H1 (cell line): Measurements from ENCODE around the gene ADO. TPM values are rescaled to one million over a fixed set of nuclear protein-coding genes. Genes with fewer than 3 reads are reported as not detected.

Experiments
- CTCF ChIA-PET: fragments of 300-600 bp; sonication (Branson Sonifier 250); formaldehyde crosslinking; loops from one replicate; lab custom pipeline; 2021; ENCODE audit not compliant: partially characterized antibody; lab: Charles Lee
- POLR2A ChIA-PET: fragments of 300-600 bp; sonication (Branson Sonifier 250); formaldehyde crosslinking; loops from one replicate; lab custom pipeline; 2021; ENCODE audit warnings: inconsistent platforms; ENCODE audit not compliant: partially characterized antibody; lab: Charles Lee
- DNase-seq, 2 experiments: peaks; one replicate each; pipeline versions ENCODE4 v3.0.0 to v3.0.0-alpha.2; 2010 to 2022; ENCODE audit warnings: low spot score in 2 of 2, low read depth in 1 of 2, mixed read lengths in 1 of 2
- FAIRE-seq: peaks from 2 replicates; lab custom pipeline; 2011; peaks lifted over from hg19 to GRCh38; lab: Jason Lieb, UNC
- H2AFZ ChIP-seq: 2 replicates; pipeline ENCODE4 v1.8.1; 2012; ENCODE audit warnings: low read length, inconsistent platforms
- H2AK5ac ChIP-seq: 2 replicates; pipeline ENCODE4 v1.6.1; 2013; ENCODE audit warnings: low read depth, low read length
- H2BK120ac ChIP-seq: replicated peaks from 2 replicates; pipeline ENCODE3; 2013; ENCODE audit warnings: low read depth, low read length, inconsistent platforms
- H2BK12ac ChIP-seq: 2 replicates; pipeline ENCODE4 v1.6.1; 2013; ENCODE audit warnings: low read depth, low read length
- H2BK15ac ChIP-seq: 2 replicates; pipeline ENCODE4 v1.6.1; 2013; ENCODE audit warnings: low read length
- H2BK20ac ChIP-seq: 2 replicates; pipeline ENCODE4 v1.6.1; 2013; ENCODE audit warnings: low read length
- H2BK5ac ChIP-seq: 2 replicates; pipeline ENCODE4 v1.6.1; 2013; ENCODE audit warnings: low read depth, low read length
- H3K14ac ChIP-seq: 2 replicates; pipeline ENCODE4 v1.6.1; 2013; ENCODE audit warnings: inconsistent platforms; ENCODE audit not compliant: insufficient read length
- H3K18ac ChIP-seq: 2 replicates; pipeline ENCODE4 v1.6.1; 2013; ENCODE audit warnings: low read length; ENCODE audit errors: extremely low read depth
- H3K23ac ChIP-seq: 2 replicates; pipeline ENCODE4 v1.6.1; 2013; ENCODE audit warnings: inconsistent platforms; ENCODE audit not compliant: insufficient read length
- H3K23me2 ChIP-seq: 2 replicates; pipeline ENCODE4 v1.6.1; 2013; ENCODE audit warnings: low read depth, low read length
- H3K27ac ChIP-seq: 2 replicates; pipeline ENCODE4 v1.6.1; 2011; ENCODE audit warnings: low read depth, low read length, inconsistent platforms
- H3K27me3 ChIP-seq, 4 experiments: replicated peaks in 1 of 4; 1 replicate in 1 of 4; 2 replicates in 3 of 4; pipeline versions ENCODE4 v1.6.1 to v1.8.1; 2011 to 2013; ENCODE audit warnings: low read length in 3 of 4, mild to moderate bottlenecking in 3 of 4, inconsistent platforms in 2 of 4, mixed read lengths in 2 of 4, moderate library complexity in 1 of 4; ENCODE audit not compliant: control insufficient read depth in 3 of 4, insufficient read depth in 3 of 4; ENCODE audit errors: extremely low read depth in 1 of 4
- H3K36me3 ChIP-seq, 4 experiments: 2 replicates each; pipeline versions ENCODE4 v1.6.1 to v1.8.1; 2011 to 2013; ENCODE audit warnings: mild to moderate bottlenecking in 4 of 4, low read length in 3 of 4, moderate library complexity in 2 of 4, control low read depth in 1 of 4, inconsistent platforms in 1 of 4; ENCODE audit not compliant: insufficient read depth in 4 of 4, control insufficient read depth in 2 of 4
- H3K4ac ChIP-seq: replicated peaks from 2 replicates; pipeline ENCODE3; 2013; ENCODE audit warnings: low read length, low read depth, mixed read lengths, inconsistent platforms; ENCODE audit not compliant: insufficient read length
- H3K4me1 ChIP-seq, 4 experiments: replicated peaks in 1 of 4; 1 replicate in 1 of 4; 2 replicates in 3 of 4; pipeline versions ENCODE4 v1.6.1 to v1.8.1; 2011 to 2013; ENCODE audit warnings: low read length in 3 of 4, inconsistent platforms in 2 of 4, mixed read lengths in 1 of 4; ENCODE audit not compliant: insufficient read depth in 4 of 4, control insufficient read depth in 3 of 4
- H3K4me2 ChIP-seq, 2 experiments: 2 replicates each; pipeline versions ENCODE4 v1.6.1 to v1.8.1; 2011 to 2013; ENCODE audit warnings: low read depth in 2 of 2, low read length in 2 of 2, control low read depth in 1 of 2, inconsistent platforms in 1 of 2, mild to moderate bottlenecking in 1 of 2; ENCODE audit not compliant: insufficient read depth in 1 of 2
- H3K4me3 ChIP-seq, 4 experiments: fragments of 200-600, 300-600 bp in 1 of 4; sonication (generic), shearing (Covaris generic), sonication (Bioruptor Twin) in 1 of 4; 2 replicates each; pipeline versions ENCODE4 v1.5.1 to v1.8.1; 2011 to 2016; ENCODE audit warnings: low read length in 4 of 4, low read depth in 3 of 4, control low read depth in 2 of 4, inconsistent platforms in 2 of 4, mild to moderate bottlenecking in 2 of 4, mixed read lengths in 1 of 4, moderate library complexity in 1 of 4; ENCODE audit not compliant: insufficient read depth in 2 of 4; ENCODE audit errors: extremely low read depth in 1 of 4
- H3K56ac ChIP-seq: replicated peaks from 2 replicates; pipeline ENCODE3; 2013; ENCODE audit warnings: low read depth, mild to moderate bottlenecking, mixed read lengths, low read length, inconsistent platforms; ENCODE audit not compliant: insufficient read length
- H3K79me1 ChIP-seq: 2 replicates; pipeline ENCODE4 v1.6.1; 2013; ENCODE audit warnings: low read depth, low read length, control low read depth
- H3K79me2 ChIP-seq, 2 experiments: 2 replicates each; pipeline versions ENCODE4 v1.6.1 to v1.8.1; 2012 to 2013; ENCODE audit warnings: low read length in 2 of 2, mild to moderate bottlenecking in 2 of 2, inconsistent platforms in 1 of 2; ENCODE audit not compliant: insufficient read depth in 2 of 2, control insufficient read depth in 1 of 2
- H3K9ac ChIP-seq, 4 experiments: replicated peaks in 1 of 4; 1 replicate in 1 of 4; 2 replicates in 3 of 4; pipeline versions ENCODE4 v1.6.1 to v1.8.1; 2011 to 2013; ENCODE audit warnings: low read depth in 3 of 4, low read length in 3 of 4, control low read depth in 2 of 4, mild to moderate bottlenecking in 2 of 4, moderate library complexity in 2 of 4, inconsistent platforms in 1 of 4; ENCODE audit errors: extremely low read depth in 1 of 4
- H3K9me3 ChIP-seq, 2 experiments: 2 replicates each; pipeline versions ENCODE4 v1.6.1 to v1.8.1; 2012 to 2013; ENCODE audit warnings: mild to moderate bottlenecking in 2 of 2, moderate library complexity in 2 of 2, control low read depth in 1 of 2, inconsistent platforms in 1 of 2, low read depth in 1 of 2, low read length in 1 of 2, mixed read lengths in 1 of 2; ENCODE audit not compliant: insufficient read depth in 2 of 2
- H4K20me1 ChIP-seq, 2 experiments: replicated peaks in 1 of 2; 2 replicates each; pipeline versions ENCODE3 to v1.8.1; 2011 to 2013; ENCODE audit warnings: inconsistent platforms in 2 of 2, low read length in 2 of 2, mild to moderate bottlenecking in 1 of 2; ENCODE audit not compliant: insufficient read depth in 2 of 2, control insufficient read depth in 1 of 2
- H4K5ac ChIP-seq: 2 replicates; pipeline ENCODE4 v1.6.1; 2013; ENCODE audit warnings: low read length, low read depth, mixed read lengths, inconsistent platforms; ENCODE audit not compliant: insufficient read length
- H4K8ac ChIP-seq: 2 replicates; pipeline ENCODE4 v1.8.0; 2013; ENCODE audit warnings: mild to moderate bottlenecking, moderate library complexity, low read length, inconsistent platforms; ENCODE audit not compliant: insufficient read depth; ENCODE audit errors: extremely low read depth
- H4K91ac ChIP-seq: replicated peaks from 2 replicates; pipeline ENCODE3; 2013; ENCODE audit warnings: low read length, mixed read lengths, inconsistent platforms; ENCODE audit not compliant: insufficient read length
- BRCA1 ChIP-seq: IDR thresholded peaks from 2 replicates; pipeline ENCODE4 v1.6.1; 2012; ENCODE audit warnings: low read depth, low read length, improper control_type of control experiment
- CBX5 ChIP-seq: fragments of 300-800, 300-1000 bp; sonication (generic); IDR thresholded peaks from 2 replicates; pipeline ENCODE4 v1.7.1; 2016; ENCODE audit warnings: antibody characterized with exemption, low read length, low read depth
- CEBPB ChIP-seq: IDR thresholded peaks from 2 replicates; pipeline ENCODE4 v1.6.1; 2012; ENCODE audit warnings: low read depth, low read length
- EP300 ChIP-seq, 2 experiments: IDR thresholded peaks; 1 replicate in 1 of 2; 2 replicates in 1 of 2; pipeline ENCODE4 v1.6.1; 2011 to 2012; ENCODE audit warnings: low read depth in 2 of 2, low read length in 2 of 2, mild to moderate bottlenecking in 2 of 2, borderline replicate concordance in 1 of 2, inconsistent platforms in 1 of 2, moderate library complexity in 1 of 2
- NRF1 ChIP-seq: IDR thresholded peaks from 2 replicates; pipeline ENCODE4 v1.6.1; 2011; ENCODE audit warnings: mild to moderate bottlenecking, low read depth, low read length, improper control_type of control experiment
- PHF8 ChIP-seq: fragments of 200-600 bp; sonication (generic); conservative IDR thresholded peaks from 2 replicates; pipeline ENCODE4 v1.7.1; 2012; ENCODE audit warnings: low read depth, mild to moderate bottlenecking, inconsistent platforms, low read length, moderate library complexity
- RAD21 ChIP-seq, 2 experiments: IDR thresholded peaks in 1 of 2; conservative IDR thresholded peaks in 1 of 2; 2 replicates each; pipeline ENCODE4 v1.6.1; 2011; ENCODE audit warnings: low read depth in 2 of 2, low read length in 2 of 2, improper control_type of control experiment in 1 of 2, inconsistent platforms in 1 of 2, mild to moderate bottlenecking in 1 of 2, moderate library complexity in 1 of 2
- RBBP5 ChIP-seq: IDR thresholded peaks from 2 replicates; pipeline ENCODE4 v1.7.1; 2012; ENCODE audit warnings: low read depth, mild to moderate bottlenecking, inconsistent platforms, low read length, moderate library complexity, borderline replicate concordance
- RFX5 ChIP-seq: IDR thresholded peaks from 2 replicates; pipeline ENCODE4 v1.6.1; 2011; ENCODE audit warnings: low read depth, low read length, improper control_type of control experiment, borderline replicate concordance
- SAP30 ChIP-seq: fragments of 300-600 bp; sonication (generic); IDR thresholded peaks from 2 replicates; pipeline ENCODE4 v1.7.1; 2012; ENCODE audit warnings: low read length, moderate library complexity, mild to moderate bottlenecking, inconsistent platforms; ENCODE audit not compliant: insufficient read depth, insufficient replicate concordance
- SRF ChIP-seq: IDR thresholded peaks from 2 replicates; pipeline ENCODE4 v1.6.1; 2011; ENCODE audit warnings: mild to moderate bottlenecking, low read depth, low read length, moderate library complexity
- YY1 ChIP-seq: IDR thresholded peaks from 2 replicates; pipeline ENCODE4 v1.6.1; 2011; ENCODE audit warnings: low read depth, mild to moderate bottlenecking, low read length
- WGBS, 2 experiments: shearing (Covaris generic) in 1 of 2; methylation state at CpG; one replicate each; pipeline versions ENCODE4 v1.1.6 to v1.1.7; 2013 to 2015; ENCODE audit warnings: low lambda C conversion rate in 2 of 2, mixed read lengths in 2 of 2, inconsistent platforms in 1 of 2, low coverage in 1 of 2, missing lambda C conversion rate in 1 of 2; ENCODE audit not compliant: insufficient replicate concordance in 2 of 2, insufficient coverage in 1 of 2, insufficient read length in 1 of 2; ENCODE audit errors: extremely low coverage in 1 of 2, missing lambda C conversion rate in 1 of 2; 5-methylcytosine and 5-hydroxymethylcytosine counted together
- polyA plus RNA-seq, 7 experiments: library from polyadenylated mRNA; depleted of rRNA in 3 of 7; stranded (reverse) in 5 of 7; unstranded in 2 of 7; fragments of >200 nt in 5 of 7; fragments of 200-250 nt in 2 of 7; gene quantifications; 1 replicate in 5 of 7; 2 replicates in 1 of 7; 4 replicates in 1 of 7; pipeline versions ENCODE4 v1.2.1 to v1.2.3, GENCODE V29; 2011 to 2013; ENCODE audit warnings: missing spikeins in 2 of 7, mixed read lengths in 2 of 7
- total RNA-seq: library from RNA; stranded (reverse); fragmentation: NEBNext Ultra II Directional; extraction: Animal tissue kit (Norgen Biotek cat#: 25700); gene quantifications from 2 replicates; pipeline ENCODE4 v1.2.1, GENCODE V29; 2021
- TF ChIP-seq, protein P1 (sequence below): IDR thresholded peaks from 2 replicates; pipeline ENCODE4 v1.6.1; 2011; ENCODE audit warnings: low read length, improper control_type of control experiment

Gene ADO
- total and polyA plus RNA-seq, 2 of the 8 experiments (the other 6 are each of a cell fraction or from before 2014, with no cell fraction given), result 18.7 to 27.9 TPM

DNA sequence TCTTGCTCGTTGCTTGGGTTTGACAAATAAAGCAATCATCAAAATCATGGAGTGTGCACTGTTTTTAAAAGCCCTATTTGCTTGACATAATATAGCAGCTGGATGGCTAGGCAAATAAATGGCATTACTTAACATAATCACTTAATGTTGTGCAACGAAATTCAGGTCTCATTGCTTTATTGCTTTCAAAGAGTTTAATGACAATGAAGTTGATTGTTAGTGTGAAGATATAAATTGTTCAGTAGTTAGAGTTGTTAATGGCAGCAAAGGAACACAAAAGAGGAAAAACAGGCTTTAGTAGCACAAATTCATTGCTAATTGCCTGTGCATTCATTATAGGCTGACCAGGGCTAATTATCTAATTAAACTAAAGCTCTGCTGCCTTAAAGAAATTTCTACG lies 7.6 kb upstream of the ADO start:
- H2BK15ac ChIP-seq, result no peak overlapping the region
- no peak overlapping the region for H3K4me2 ChIP-seq
- H2BK12ac ChIP-seq, result no peak overlapping the region
- H3K4ac ChIP-seq, result no peak overlapping the region
- no peak overlapping the region for H3K23ac ChIP-seq
- H2AFZ ChIP-seq, result no peak overlapping the region
- CTCF ChIA-PET, result interaction anchor here (1.1 kb wide), 1 partner anchor 27 kb away, joined by 3 read pairs; no protein-coding TSS in a partner anchor
- POLR2A ChIA-PET, result interaction anchor here (0.8 kb wide), 1 partner anchor 21 kb away, joined by 3 read pairs; no protein-coding TSS in a partner anchor
- H2BK20ac ChIP-seq, result no peak overlapping the region
- WGBS, 2 experiments, result 87% methylated on average over 3 of the region's 3 CpGs; no CpG with 5 or more reads in 1 of the 2 experiments
- H4K5ac ChIP-seq, result no peak overlapping the region
- no peaks in the 10 kb centered on the region for H3K79me2 ChIP-seq
- no peak overlapping the region for H3K18ac ChIP-seq
- no peak overlapping the region for H4K8ac ChIP-seq
- no peak overlapping the region for H3K14ac ChIP-seq
- FAIRE-seq (no peak), DNase-seq (no peak)
- no peak overlapping the region for H2AK5ac ChIP-seq
- H3K9me3 ChIP-seq, result no peaks in the 10 kb centered on the region
- H2BK120ac ChIP-seq, result no peak overlapping the region
- H3K56ac ChIP-seq, result no peak overlapping the region
- H3K27ac ChIP-seq, result no peak overlapping the region
- H3K23me2 ChIP-seq, result no peaks in the 10 kb centered on the region; the same call in 1 of the 2 replicates
- no peaks in the 10 kb centered on the region for H4K20me1 ChIP-seq
- no peak overlapping the region for H2BK5ac ChIP-seq
- H3K36me3 ChIP-seq, result no peaks in the 10 kb centered on the region
- H4K91ac ChIP-seq, result no peak overlapping the region
- H3K27me3 ChIP-seq, result no peaks in the 10 kb centered on the region
- no peak overlapping the region for H3K4me3 ChIP-seq
- H3K9ac ChIP-seq, result no peak overlapping the region
- no peaks in the 10 kb centered on the region for H3K4me1 ChIP-seq
- no peaks in the 10 kb centered on the region for H3K79me1 ChIP-seq
- TF ChIP-seq CEBPB (no peak), RAD21 (IDR thresholded peaks at IDR 0.05 in 1 of 2, conservative IDR thresholded peaks at IDR 0.05 in 1 of 2; ENCODE audit: low read depth in 2 of 2, low read length in 2 of 2) (no peak), PHF8 (no peak), SAP30 (no peak), RFX5 (no peak), YY1 (no peak), RBBP5 (no peak), NRF1 (no peak), EP300 (IDR thresholded peaks at IDR 0.05; ENCODE audit: borderline replicate concordance in 1 of 2, low read depth in 2 of 2, low read length in 2 of 2) (no peak), SRF (no peak), BRCA1 (no peak), CBX5 (no peak)
- TF ChIP-seq, protein P1, sequence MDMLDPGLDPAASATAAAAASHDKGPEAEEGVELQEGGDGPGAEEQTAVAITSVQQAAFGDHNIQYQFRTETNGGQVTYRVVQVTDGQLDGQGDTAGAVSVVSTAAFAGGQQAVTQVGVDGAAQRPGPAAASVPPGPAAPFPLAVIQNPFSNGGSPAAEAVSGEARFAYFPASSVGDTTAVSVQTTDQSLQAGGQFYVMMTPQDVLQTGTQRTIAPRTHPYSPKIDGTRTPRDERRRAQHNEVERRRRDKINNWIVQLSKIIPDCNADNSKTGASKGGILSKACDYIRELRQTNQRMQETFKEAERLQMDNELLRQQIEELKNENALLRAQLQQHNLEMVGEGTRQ, result no peak
